ENCODE measurements around the gene UBALD1.

Gene UBALD1

GRCh38 chr16:4661661-4662060 is 47.0 kb upstream of the UBALD1 start:
- no peak for TF ChIP-seq ESRRG (CRISPR knock-in tag; IDR thresholded peaks at IDR 0.05)
- TF ChIP-seq SNAI2 (CRISPR knock-in tag; IDR thresholded peaks at IDR 0.05): no peak
- TF ChIP-seq ZNF8 (CRISPR knock-in tag; IDR thresholded peaks at IDR 0.05): no peak
- TF ChIP-seq, protein P1, sequence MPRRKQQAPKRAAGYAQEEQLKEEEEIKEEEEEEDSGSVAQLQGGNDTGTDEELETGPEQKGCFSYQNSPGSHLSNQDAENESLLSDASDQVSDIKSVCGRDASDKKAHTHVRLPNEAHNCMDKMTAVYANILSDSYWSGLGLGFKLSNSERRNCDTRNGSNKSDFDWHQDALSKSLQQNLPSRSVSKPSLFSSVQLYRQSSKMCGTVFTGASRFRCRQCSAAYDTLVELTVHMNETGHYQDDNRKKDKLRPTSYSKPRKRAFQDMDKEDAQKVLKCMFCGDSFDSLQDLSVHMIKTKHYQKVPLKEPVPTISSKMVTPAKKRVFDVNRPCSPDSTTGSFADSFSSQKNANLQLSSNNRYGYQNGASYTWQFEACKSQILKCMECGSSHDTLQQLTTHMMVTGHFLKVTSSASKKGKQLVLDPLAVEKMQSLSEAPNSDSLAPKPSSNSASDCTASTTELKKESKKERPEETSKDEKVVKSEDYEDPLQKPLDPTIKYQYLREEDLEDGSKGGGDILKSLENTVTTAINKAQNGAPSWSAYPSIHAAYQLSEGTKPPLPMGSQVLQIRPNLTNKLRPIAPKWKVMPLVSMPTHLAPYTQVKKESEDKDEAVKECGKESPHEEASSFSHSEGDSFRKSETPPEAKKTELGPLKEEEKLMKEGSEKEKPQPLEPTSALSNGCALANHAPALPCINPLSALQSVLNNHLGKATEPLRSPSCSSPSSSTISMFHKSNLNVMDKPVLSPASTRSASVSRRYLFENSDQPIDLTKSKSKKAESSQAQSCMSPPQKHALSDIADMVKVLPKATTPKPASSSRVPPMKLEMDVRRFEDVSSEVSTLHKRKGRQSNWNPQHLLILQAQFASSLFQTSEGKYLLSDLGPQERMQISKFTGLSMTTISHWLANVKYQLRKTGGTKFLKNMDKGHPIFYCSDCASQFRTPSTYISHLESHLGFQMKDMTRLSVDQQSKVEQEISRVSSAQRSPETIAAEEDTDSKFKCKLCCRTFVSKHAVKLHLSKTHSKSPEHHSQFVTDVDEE (CRISPR knock-in tag; IDR thresholded peaks at IDR 0.05): no peak
- no peak for TF ChIP-seq ZC3H10 (CRISPR knock-in tag; IDR thresholded peaks at IDR 0.05)
- no peak for TF ChIP-seq CREB5 (CRISPR knock-in tag; IDR thresholded peaks at IDR 0.05; ENCODE audit: low read depth)
- no peak for TF ChIP-seq BACH2 (CRISPR knock-in tag; IDR thresholded peaks at IDR 0.05; ENCODE audit: borderline replicate concordance)
- TF ChIP-seq ZFP3 (CRISPR knock-in tag; IDR thresholded peaks at IDR 0.05): no peak
- TF ChIP-seq, protein P2, sequence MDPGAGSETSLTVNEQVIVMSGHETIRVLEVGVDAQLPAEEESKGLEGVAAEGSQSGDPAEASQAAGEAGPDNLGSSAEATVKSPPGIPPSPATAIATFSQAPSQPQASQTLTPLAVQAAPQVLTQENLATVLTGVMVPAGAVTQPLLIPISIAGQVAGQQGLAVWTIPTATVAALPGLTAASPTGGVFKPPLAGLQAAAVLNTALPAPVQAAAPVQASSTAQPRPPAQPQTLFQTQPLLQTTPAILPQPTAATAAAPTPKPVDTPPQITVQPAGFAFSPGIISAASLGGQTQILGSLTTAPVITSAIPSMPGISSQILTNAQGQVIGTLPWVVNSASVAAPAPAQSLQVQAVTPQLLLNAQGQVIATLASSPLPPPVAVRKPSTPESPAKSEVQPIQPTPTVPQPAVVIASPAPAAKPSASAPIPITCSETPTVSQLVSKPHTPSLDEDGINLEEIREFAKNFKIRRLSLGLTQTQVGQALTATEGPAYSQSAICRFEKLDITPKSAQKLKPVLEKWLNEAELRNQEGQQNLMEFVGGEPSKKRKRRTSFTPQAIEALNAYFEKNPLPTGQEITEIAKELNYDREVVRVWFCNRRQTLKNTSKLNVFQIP (CRISPR knock-in tag; IDR thresholded peaks at IDR 0.05; ENCODE audit: borderline replicate concordance, low read depth): no peak
- TF ChIP-seq GLIS3 (CRISPR knock-in tag; IDR thresholded peaks at IDR 0.05): no peak
- TF ChIP-seq TCF4 (CRISPR knock-in tag; IDR thresholded peaks at IDR 0.05; ENCODE audit: borderline replicate concordance): no peak
- TF ChIP-seq ARNTL (CRISPR knock-in tag; IDR thresholded peaks at IDR 0.05; ENCODE audit: borderline replicate concordance, low read depth): no peak
- ATAC-seq: no peak

- peak; percentile 44 for ATAC-seq
- no peak for TF ChIP-seq ZNF70 (CRISPR knock-in tag; IDR thresholded peaks at IDR 0.05)
- TF ChIP-seq TOX (CRISPR knock-in tag; IDR thresholded peaks at IDR 0.05; ENCODE audit: borderline replicate concordance): no peak
- TF ChIP-seq CREB5 (CRISPR knock-in tag; IDR thresholded peaks at IDR 0.05; ENCODE audit: low read depth): no peak
- TF ChIP-seq, protein P3, sequence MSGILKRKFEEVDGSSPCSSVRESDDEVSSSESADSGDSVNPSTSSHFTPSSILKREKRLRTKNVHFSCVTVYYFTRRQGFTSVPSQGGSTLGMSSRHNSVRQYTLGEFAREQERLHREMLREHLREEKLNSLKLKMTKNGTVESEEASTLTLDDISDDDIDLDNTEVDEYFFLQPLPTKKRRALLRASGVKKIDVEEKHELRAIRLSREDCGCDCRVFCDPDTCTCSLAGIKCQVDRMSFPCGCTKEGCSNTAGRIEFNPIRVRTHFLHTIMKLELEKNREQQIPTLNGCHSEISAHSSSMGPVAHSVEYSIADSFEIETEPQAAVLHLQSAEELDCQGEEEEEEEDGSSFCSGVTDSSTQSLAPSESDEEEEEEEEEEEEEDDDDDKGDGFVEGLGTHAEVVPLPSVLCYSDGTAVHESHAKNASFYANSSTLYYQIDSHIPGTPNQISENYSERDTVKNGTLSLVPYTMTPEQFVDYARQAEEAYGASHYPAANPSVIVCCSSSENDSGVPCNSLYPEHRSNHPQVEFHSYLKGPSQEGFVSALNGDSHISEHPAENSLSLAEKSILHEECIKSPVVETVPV (CRISPR knock-in tag; IDR thresholded peaks at IDR 0.05): no peak
- no peak for TF ChIP-seq TCF4 (CRISPR knock-in tag; IDR thresholded peaks at IDR 0.05; ENCODE audit: borderline replicate concordance)
- TF ChIP-seq, protein P1 (CRISPR knock-in tag; IDR thresholded peaks at IDR 0.05): no peak
Measured at GRCh38 chr16:4660454-4661007, 45.8 kb upstream of the UBALD1 start.
